ENCODE measurements around the gene ZBTB7B. TPM values are rescaled to one million over a fixed set of nuclear protein-coding genes. Genes with fewer than 3 reads are reported as not detected.
A peak's percentile ranks its signal among the peaks of the same experiment; 100 is the strongest.

The ZBTB7B gene
- total and polyA plus RNA-seq, 9 of the 15 experiments (the other 6 are each of a cell fraction or from before 2014, with no cell fraction given), result 0.04 to 46.5 (median 15.2) TPM

- TF ChIP-seq HOXB6 (CRISPR knock-in tag; IDR thresholded peaks at IDR 0.05; ENCODE audit: borderline replicate concordance) (no peak), EWSR1 (IDR thresholded peaks at IDR 0.05; ENCODE audit: borderline replicate concordance, low read depth, partially characterized antibody) (no peak), AFF4 (CRISPR knock-in tag; IDR thresholded peaks at IDR 0.05) (no peak), THAP12 (CRISPR knock-in tag; IDR thresholded peaks at IDR 0.05) (no peak), XRCC3 (IDR thresholded peaks at IDR 0.05) (no peak), ZNF511 (CRISPR knock-in tag; IDR thresholded peaks at IDR 0.05) (no peak), SIRT6 (IDR thresholded peaks at IDR 0.05; ENCODE audit: low read depth, low read length) (no peak), HDAC3 (IDR thresholded peaks at IDR 0.05; ENCODE audit: borderline replicate concordance, partially characterized antibody) (no peak), ZNF277 (CRISPR knock-in tag; IDR thresholded peaks at IDR 0.05; ENCODE audit: borderline replicate concordance) (no peak), JUN (IDR thresholded peaks at IDR 0.05; ENCODE audit: borderline replicate concordance, low read depth, low read length) (no peak), JUN (CRISPR knock-in tag; IDR thresholded peaks at IDR 0.05; ENCODE audit: borderline replicate concordance) (no peak), ZSCAN29 (IDR thresholded peaks at IDR 0.05) (no peak), CEBPZ (IDR thresholded peaks at IDR 0.05; ENCODE audit: borderline replicate concordance, low read depth, low read length) (no peak), KDM5B (IDR thresholded peaks at IDR 0.05; ENCODE audit: insufficient replicate concordance, low read depth, low read length) (peak; percentile 7)
Observed at GRCh38 chr1:155004352-155005075, 1.9 kb downstream of the ZBTB7B start (continued).

Data from K562 (cell line).